ENCODE measurements around the gene CAMK1G.

The CAMK1G gene

GRCh38 chr1:209651138-209651587, 67.6 kb downstream of the CAMK1G start:
- TF ChIP-seq SIN3A (IDR thresholded peaks at IDR 0.05; ENCODE audit: borderline replicate concordance, insufficient read depth, low read length) (no peak), TAF1 (IDR thresholded peaks at IDR 0.05; ENCODE audit: borderline replicate concordance, insufficient read depth, low read length) (no peak), POLR2AphosphoS5 (IDR thresholded peaks at IDR 0.05; ENCODE audit: low read depth, low read length) (no peak), FOXP2 (optimal IDR thresholded peaks at IDR 0.05; ENCODE audit: borderline replicate concordance, extremely low read depth, extremely low read length, insufficient read depth) (no peak)
- TF ChIP-seq, protein P1, sequence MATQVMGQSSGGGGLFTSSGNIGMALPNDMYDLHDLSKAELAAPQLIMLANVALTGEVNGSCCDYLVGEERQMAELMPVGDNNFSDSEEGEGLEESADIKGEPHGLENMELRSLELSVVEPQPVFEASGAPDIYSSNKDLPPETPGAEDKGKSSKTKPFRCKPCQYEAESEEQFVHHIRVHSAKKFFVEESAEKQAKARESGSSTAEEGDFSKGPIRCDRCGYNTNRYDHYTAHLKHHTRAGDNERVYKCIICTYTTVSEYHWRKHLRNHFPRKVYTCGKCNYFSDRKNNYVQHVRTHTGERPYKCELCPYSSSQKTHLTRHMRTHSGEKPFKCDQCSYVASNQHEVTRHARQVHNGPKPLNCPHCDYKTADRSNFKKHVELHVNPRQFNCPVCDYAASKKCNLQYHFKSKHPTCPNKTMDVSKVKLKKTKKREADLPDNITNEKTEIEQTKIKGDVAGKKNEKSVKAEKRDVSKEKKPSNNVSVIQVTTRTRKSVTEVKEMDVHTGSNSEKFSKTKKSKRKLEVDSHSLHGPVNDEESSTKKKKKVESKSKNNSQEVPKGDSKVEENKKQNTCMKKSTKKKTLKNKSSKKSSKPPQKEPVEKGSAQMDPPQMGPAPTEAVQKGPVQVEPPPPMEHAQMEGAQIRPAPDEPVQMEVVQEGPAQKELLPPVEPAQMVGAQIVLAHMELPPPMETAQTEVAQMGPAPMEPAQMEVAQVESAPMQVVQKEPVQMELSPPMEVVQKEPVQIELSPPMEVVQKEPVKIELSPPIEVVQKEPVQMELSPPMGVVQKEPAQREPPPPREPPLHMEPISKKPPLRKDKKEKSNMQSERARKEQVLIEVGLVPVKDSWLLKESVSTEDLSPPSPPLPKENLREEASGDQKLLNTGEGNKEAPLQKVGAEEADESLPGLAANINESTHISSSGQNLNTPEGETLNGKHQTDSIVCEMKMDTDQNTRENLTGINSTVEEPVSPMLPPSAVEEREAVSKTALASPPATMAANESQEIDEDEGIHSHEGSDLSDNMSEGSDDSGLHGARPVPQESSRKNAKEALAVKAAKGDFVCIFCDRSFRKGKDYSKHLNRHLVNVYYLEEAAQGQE (IDR thresholded peaks at IDR 0.05; ENCODE audit: insufficient read depth in 1 of 2, low read depth in 2 of 2, low read length in 2 of 2): no peak

DNA sequence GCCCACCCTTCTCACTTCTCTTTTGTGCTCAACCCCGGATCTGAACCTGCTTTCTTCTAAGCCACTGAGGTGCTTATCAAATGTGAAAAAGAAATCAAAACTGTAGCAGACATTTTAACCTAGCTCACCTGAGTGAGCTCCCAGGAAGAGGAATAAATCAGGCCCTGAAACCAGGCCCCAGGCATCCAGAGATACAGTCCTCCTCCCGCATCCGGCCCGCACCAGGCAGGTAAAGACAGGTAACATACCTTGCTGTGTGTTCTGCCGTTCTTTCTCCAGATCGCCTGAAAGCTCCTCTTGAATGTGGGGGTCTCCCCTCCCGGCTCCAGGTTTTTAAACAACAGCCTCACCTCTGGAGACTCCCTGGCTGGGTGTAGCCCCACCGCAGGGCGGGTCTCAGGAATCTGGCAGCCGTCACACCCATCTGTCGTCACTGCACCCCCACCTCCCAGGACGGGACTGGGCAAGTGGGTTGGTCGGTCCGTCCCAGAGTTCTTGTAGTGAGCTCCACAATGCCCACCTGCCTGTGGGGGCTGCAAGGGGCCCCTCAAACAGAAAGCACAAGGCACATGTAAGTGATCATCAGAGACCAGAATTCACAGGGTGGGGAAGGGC, 68.7 kb downstream of the CAMK1G start, which contains the start of gene LAMB3:
LAMB3 (minus strand) TSS at position 305 of the 615 bp plus-strand sequence. CDS start 1,481 bp downstream, outside the sequence.
- TF ChIP-seq POLR2AphosphoS5 (IDR thresholded peaks at IDR 0.05; ENCODE audit: low read depth, low read length) (no peak), TAF1 (IDR thresholded peaks at IDR 0.05; ENCODE audit: borderline replicate concordance, insufficient read depth, low read length) (no peak), FOXP2 (optimal IDR thresholded peaks at IDR 0.05; ENCODE audit: borderline replicate concordance, extremely low read depth, extremely low read length, insufficient read depth) (no peak), SIN3A (IDR thresholded peaks at IDR 0.05; ENCODE audit: borderline replicate concordance, insufficient read depth, low read length) (no peak)
- TF ChIP-seq, protein P1 (IDR thresholded peaks at IDR 0.05; ENCODE audit: insufficient read depth in 1 of 2, low read depth in 2 of 2, low read length in 2 of 2): no peak

DNA sequence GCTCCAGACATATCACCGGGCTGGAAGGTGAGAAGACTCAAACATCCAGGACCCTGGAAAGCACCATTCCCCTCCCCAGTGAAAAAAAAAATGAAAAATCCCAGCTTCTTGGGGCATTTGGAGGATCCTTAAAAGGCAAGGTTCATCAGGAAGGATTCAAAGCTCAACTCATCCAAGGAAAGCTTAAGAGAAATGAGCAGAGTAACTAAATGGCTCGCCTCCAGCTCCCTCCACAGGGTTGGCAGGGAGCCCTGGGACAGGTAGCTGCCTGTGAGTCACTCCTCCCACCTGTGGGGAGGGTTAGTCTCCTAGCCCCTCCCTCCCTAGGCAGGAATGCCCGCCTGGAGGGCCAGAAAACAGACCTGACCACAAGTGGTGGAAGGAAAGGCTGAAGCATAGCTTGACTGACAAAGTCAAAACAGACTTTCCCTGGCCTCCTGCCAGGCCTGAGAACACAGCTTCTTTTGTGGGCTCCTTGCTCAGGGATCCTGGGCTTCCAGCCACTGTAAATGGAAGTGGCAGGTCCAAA, 69.4 kb downstream of the CAMK1G start:
- TF ChIP-seq, protein P1 (IDR thresholded peaks at IDR 0.05; ENCODE audit: insufficient read depth in 1 of 2, low read depth in 2 of 2, low read length in 2 of 2): peak in 1 of 2 experiments; percentile 84; a peak in 2 of 4 replicates
- TF ChIP-seq TAF1 (IDR thresholded peaks at IDR 0.05; ENCODE audit: borderline replicate concordance, insufficient read depth, low read length): no peak

GRCh38 chr1:209653915-209654351, 70.4 kb downstream of the CAMK1G start:
- TF ChIP-seq SIN3A (IDR thresholded peaks at IDR 0.05; ENCODE audit: borderline replicate concordance, insufficient read depth, low read length) (no peak), POLR2AphosphoS5 (IDR thresholded peaks at IDR 0.05; ENCODE audit: low read depth, low read length) (no peak), FOXP2 (optimal IDR thresholded peaks at IDR 0.05; ENCODE audit: borderline replicate concordance, extremely low read depth, extremely low read length, insufficient read depth) (no peak), TAF1 (IDR thresholded peaks at IDR 0.05; ENCODE audit: borderline replicate concordance, insufficient read depth, low read length) (no peak)
- TF ChIP-seq, protein P1 (IDR thresholded peaks at IDR 0.05; ENCODE audit: insufficient read depth in 1 of 2, low read depth in 2 of 2, low read length in 2 of 2): no peak
